NCI-H2171 treated with DMSO at 0.1 percent for 48 hours (cell line): ENCODE data around the gene SASH1.

Experiments used
- DNase-seq: peaks from one replicate; lab custom pipeline; 2025; lab: John Stamatoyannopoulos, UW

Gene SASH1

GRCh38 chr6:148342350-148343046 is at the start of gene SASH1:
TSS of gene SASH1 (plus strand) at chr6:148342838. CDS start at chr6:148343068, 230 bp downstream.
- DNase-seq, result peak; percentile 86

- DNase-seq, result peak; percentile 18
Measured at GRCh38 chr6:148293181-148293995, 49.2 kb upstream of the SASH1 start.

GRCh38 chr6:148294059-148294458 is 48.6 kb upstream of the SASH1 start:
- no peak for DNase-seq

- DNase-seq, result no peak
Measured at GRCh38 chr6:148295261-148295887, 47.3 kb upstream of the SASH1 start.

GRCh38 chr6:148296771-148297170 is 45.9 kb upstream of the SASH1 start:
- DNase-seq, result no peak

GRCh38 chr6:148298683-148299082 is 44.0 kb upstream of the SASH1 start:
- DNase-seq, result no peak

GRCh38 chr6:148303616-148304015 is 39.0 kb upstream of the SASH1 start:
- no peak for DNase-seq

GRCh38 chr6:148304976-148305375 is 37.7 kb upstream of the SASH1 start:
- DNase-seq, result no peak

GRCh38 chr6:148306286-148306685 is 36.4 kb upstream of the SASH1 start:
- DNase-seq, result no peak

GRCh38 chr6:148307405-148307804 is 35.2 kb upstream of the SASH1 start:
- no peak for DNase-seq

GRCh38 chr6:148309301-148309700 is 33.3 kb upstream of the SASH1 start:
- DNase-seq, result no peak

GRCh38 chr6:148311966-148312669 is 30.5 kb upstream of the SASH1 start:
- DNase-seq, result no peak

- peak; percentile 94 for DNase-seq
Measured at GRCh38 chr6:148313488-148313887, 29.1 kb upstream of the SASH1 start.

GRCh38 chr6:148316308-148316707 is 26.3 kb upstream of the SASH1 start:
- no peak for DNase-seq

GRCh38 chr6:148317051-148317450 is 25.6 kb upstream of the SASH1 start:
- DNase-seq, result no peak

GRCh38 chr6:148317739-148318138 is 24.9 kb upstream of the SASH1 start:
- DNase-seq, result no peak

- DNase-seq, result no peak
Measured at GRCh38 chr6:148322704-148323103, 19.9 kb upstream of the SASH1 start.

- no peak for DNase-seq
Measured at GRCh38 chr6:148323344-148323743, 19.3 kb upstream of the SASH1 start.

GRCh38 chr6:148324297-148324985 is 18.2 kb upstream of the SASH1 start:
- DNase-seq, result no peak

- DNase-seq, result peak; percentile 31
Measured at GRCh38 chr6:148325316-148326068, 17.1 kb upstream of the SASH1 start.
